Activated T-helper 1 cell treated with anti-CD3 and anti-CD28 coated beads, Interleukin-12 subunit alpha, Interleukin-12 subunit beta, Interleukin-2, Interleukin-4 antibody, amounts not matched to agents 30 ng/mL and 10 ng/mL and 1 ng/mL, durations not matched to agents 14 hours and 24 hours and 36 hours (primary cell): ENCODE data around the gene ST6GALNAC2. TPM values are rescaled to one million over a fixed set of nuclear protein-coding genes. Genes with fewer than 3 reads are reported as not detected.

ENCODE experiments used
- DNase-seq: peaks from one replicate; pipeline ENCODE4 v3.0.0; 2021; ENCODE audit warnings: low spot score
- H3K27ac Mint-ChIP-seq: one replicate; pipeline ENCODE4 v1.8.0; 2021; ENCODE audit warnings: mild to moderate bottlenecking, mixed read lengths
- H3K27me3 Mint-ChIP-seq: one replicate; pipeline ENCODE4 v1.8.0; 2022; ENCODE audit warnings: mild to moderate bottlenecking, moderate library complexity, mixed read lengths; ENCODE audit not compliant: insufficient read depth
- H3K36me3 Mint-ChIP-seq: one replicate; pipeline ENCODE4 v1.8.0; 2021; ENCODE audit warnings: low read depth, mixed read lengths
- H3K4me1 Mint-ChIP-seq: one replicate; pipeline ENCODE4 v1.8.0; 2021; ENCODE audit warnings: low read depth, mixed read lengths
- H3K4me3 Mint-ChIP-seq: one replicate; pipeline ENCODE4 v1.8.0; 2021; ENCODE audit warnings: mild to moderate bottlenecking, moderate library complexity, mixed read lengths
- H3K9me3 Mint-ChIP-seq: one replicate; pipeline ENCODE4 v1.8.0; 2021; ENCODE audit warnings: mixed read lengths
- intact Hi-C: fragments of 100-400 bp; cut with micrococcal nuclease; formaldehyde crosslinking; loops from one replicate; pipeline ENCODE4 v1.15.1; 2024
- total RNA-seq: library from RNA; stranded (reverse); gene quantifications from 2 replicates; pipeline ENCODE4 v1.2.3, GENCODE V29; 2022

Gene ST6GALNAC2
- total RNA-seq, 1 donor from 2014 or later, result not detected

DNA sequence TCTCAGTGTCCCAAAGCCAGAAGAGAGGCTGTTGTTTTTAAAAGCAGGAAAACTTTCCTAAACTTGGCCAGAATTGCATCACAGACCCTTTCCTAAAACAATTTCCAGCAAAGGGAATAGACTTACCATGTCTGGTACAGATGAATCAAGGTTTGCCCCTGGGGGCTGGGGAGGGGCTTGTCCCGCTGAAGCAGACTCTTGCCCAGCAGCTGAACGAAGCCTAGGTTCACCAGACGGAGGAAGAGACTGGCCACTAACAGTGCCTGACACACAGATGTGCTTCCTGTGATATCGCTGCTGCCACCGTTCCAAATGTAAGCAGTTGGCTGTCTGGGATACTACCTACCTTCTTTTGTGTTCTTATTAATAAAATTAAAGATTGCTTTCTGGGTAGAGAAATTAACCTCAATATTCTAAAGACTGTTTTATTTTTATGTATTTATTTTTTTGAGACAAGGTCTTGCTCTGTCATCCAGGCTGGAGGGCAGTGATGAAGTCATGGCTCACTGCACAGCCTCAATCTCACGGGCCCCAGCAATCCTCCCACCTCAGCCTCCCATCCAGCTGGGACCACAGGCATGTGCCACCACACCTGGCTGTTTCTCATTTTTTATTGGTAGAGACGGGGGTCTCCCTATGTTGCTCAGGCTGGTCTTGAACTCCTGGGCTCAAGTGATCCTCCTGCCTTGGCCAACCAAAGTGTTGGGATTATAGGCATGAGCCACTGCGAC, 32.3 kb downstream of the ST6GALNAC2 start:
- intact Hi-C loops, result no loop called here
- Mint-ChIP-seq H3K27me3 (peaks cover 2% of the 10 kb centered on the region), H3K4me3 (no peak overlapping the region), H3K27ac (no peak overlapping the region), H3K36me3 (peaks cover 19% of the 10 kb centered on the region), H3K9me3 (no peaks in the 10 kb centered on the region), H3K4me1 (peaks cover 22% of the 10 kb centered on the region)
- DNase-seq, result no peak

- Mint-ChIP-seq H3K27me3 (peaks cover 2% of the 10 kb centered on the region), H3K36me3 (peaks cover 7% of the 10 kb centered on the region), H3K9me3 (no peaks in the 10 kb centered on the region), H3K27ac (no peak overlapping the region), H3K4me1 (peaks cover 16% of the 10 kb centered on the region), H3K4me3 (no peak overlapping the region)
- intact Hi-C loops, result no loop called here
- DNase-seq, result no peak
Measured at GRCh38 chr17:76551685-76552084, 34.0 kb downstream of the ST6GALNAC2 start.

GRCh38 chr17:76550712-76551615, 34.7 kb downstream of the ST6GALNAC2 start:
- H3K36me3 Mint-ChIP-seq, result peaks cover 7% of the 10 kb centered on the region
- H3K9me3 Mint-ChIP-seq, result no peaks in the 10 kb centered on the region
- intact Hi-C loops, result no loop called here
- H3K27me3 Mint-ChIP-seq, result peaks cover 2% of the 10 kb centered on the region
- H3K4me1 Mint-ChIP-seq, result peaks cover 10% of the 10 kb centered on the region
- H3K27ac Mint-ChIP-seq, result peak overlapping the region; percentile 76
- peak overlapping the region; percentile 16 for H3K4me3 Mint-ChIP-seq
- DNase-seq, result no peak

DNA sequence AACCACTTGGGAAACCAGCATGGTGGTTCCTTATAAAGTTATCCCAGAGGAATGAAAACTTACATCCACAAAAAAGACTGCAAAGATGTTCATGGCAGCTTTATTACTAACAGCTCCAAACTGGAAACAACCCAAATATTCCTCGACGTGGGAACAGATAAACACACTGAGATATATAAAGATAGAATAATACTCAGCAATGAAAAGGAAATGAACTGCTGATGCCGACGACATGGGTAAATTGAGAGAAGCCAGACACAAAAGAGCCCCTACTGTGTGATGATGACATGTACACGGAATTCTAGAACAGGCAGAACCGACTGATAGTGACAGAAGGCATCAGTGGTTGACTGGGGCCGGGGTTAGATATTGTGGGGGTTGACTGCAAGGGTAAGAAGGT, 36.1 kb downstream of the ST6GALNAC2 start:
- H3K27ac Mint-ChIP-seq, result no peak overlapping the region
- H3K4me1 Mint-ChIP-seq, result peaks cover 5% of the 10 kb centered on the region
- H3K27me3 Mint-ChIP-seq, result peaks cover 2% of the 10 kb centered on the region
- H3K4me3 Mint-ChIP-seq, result no peak overlapping the region
- H3K36me3 Mint-ChIP-seq, result peaks cover 4% of the 10 kb centered on the region
- intact Hi-C loops, result no loop called here
- no peaks in the 10 kb centered on the region for H3K9me3 Mint-ChIP-seq
- no peak for DNase-seq

- intact Hi-C loops, result no loop called here
- H3K36me3 Mint-ChIP-seq, result peaks cover 3% of the 10 kb centered on the region
- no peak overlapping the region for H3K4me3 Mint-ChIP-seq
- H3K27me3 Mint-ChIP-seq, result peaks cover 3% of the 10 kb centered on the region
- H3K27ac Mint-ChIP-seq, result no peak overlapping the region
- H3K4me1 Mint-ChIP-seq, result peaks cover 5% of the 10 kb centered on the region
- H3K9me3 Mint-ChIP-seq, result no peaks in the 10 kb centered on the region
- no peak for DNase-seq
Measured at GRCh38 chr17:76549215-76549518, 36.5 kb downstream of the ST6GALNAC2 start.

- H3K36me3 Mint-ChIP-seq, result peaks cover 3% of the 10 kb centered on the region
- H3K9me3 Mint-ChIP-seq, result no peaks in the 10 kb centered on the region
- peaks cover 5% of the 10 kb centered on the region for H3K4me1 Mint-ChIP-seq
- peaks cover 8% of the 10 kb centered on the region for H3K27me3 Mint-ChIP-seq
- no peak overlapping the region for H3K4me3 Mint-ChIP-seq
- no peak overlapping the region for H3K27ac Mint-ChIP-seq
- intact Hi-C loops, result no loop called here
- DNase-seq, result no peak
Measured at GRCh38 chr17:76548378-76549214, 37.1 kb downstream of the ST6GALNAC2 start.

GRCh38 chr17:76547642-76548202, 37.9 kb downstream of the ST6GALNAC2 start:
- H3K27ac Mint-ChIP-seq, result no peak overlapping the region
- no peak overlapping the region for H3K4me3 Mint-ChIP-seq
- intact Hi-C loops, result loop anchor here (1.0 kb wide), 2 partner anchors 24 to 81 kb away; no protein-coding TSS in a partner anchor
- peaks cover 10% of the 10 kb centered on the region for H3K27me3 Mint-ChIP-seq
- no peak for DNase-seq
- peaks cover 5% of the 10 kb centered on the region for H3K4me1 Mint-ChIP-seq
- H3K9me3 Mint-ChIP-seq, result no peaks in the 10 kb centered on the region
- peaks cover 3% of the 10 kb centered on the region for H3K36me3 Mint-ChIP-seq

DNA sequence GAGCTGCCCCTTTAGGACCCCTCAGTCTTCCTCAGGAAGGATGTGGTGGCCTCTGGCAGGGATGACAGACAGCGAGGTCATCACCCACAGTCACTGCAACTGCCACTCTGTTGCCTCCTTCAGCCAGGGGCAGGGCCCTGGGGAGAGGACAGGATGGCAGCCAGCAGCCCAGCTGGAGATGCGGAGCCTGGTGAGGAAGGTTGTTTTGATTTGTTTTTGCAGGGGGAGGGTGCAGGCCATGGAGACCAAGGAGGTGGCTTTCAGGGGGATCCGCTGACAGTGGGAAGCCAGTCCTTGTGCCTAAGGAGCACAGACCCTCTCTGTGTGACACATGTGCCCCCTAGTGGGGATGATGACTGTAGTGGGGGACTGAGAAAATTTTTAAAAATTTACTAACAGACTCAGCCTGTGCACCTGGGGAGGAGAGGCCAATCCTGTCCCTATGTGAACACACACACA, 38.4 kb downstream of the ST6GALNAC2 start:
- intact Hi-C loops, result loop anchor here (1.0 kb wide), 2 partner anchors 24 to 81 kb away; no protein-coding TSS in a partner anchor
- DNase-seq, result peak; percentile 28
- Mint-ChIP-seq H3K27ac (no peak overlapping the region), H3K27me3 (peaks cover 11% of the 10 kb centered on the region), H3K36me3 (peaks cover 3% of the 10 kb centered on the region), H3K9me3 (no peaks in the 10 kb centered on the region), H3K4me3 (no peak overlapping the region), H3K4me1 (peaks cover 5% of the 10 kb centered on the region)

GRCh38 chr17:76546556-76547182, 39.0 kb downstream of the ST6GALNAC2 start:
- peaks cover 5% of the 10 kb centered on the region for H3K4me1 Mint-ChIP-seq
- no peak overlapping the region for H3K4me3 Mint-ChIP-seq
- H3K27me3 Mint-ChIP-seq, result peaks cover 11% of the 10 kb centered on the region
- no peaks in the 10 kb centered on the region for H3K9me3 Mint-ChIP-seq
- H3K27ac Mint-ChIP-seq, result no peak overlapping the region
- peaks cover 3% of the 10 kb centered on the region for H3K36me3 Mint-ChIP-seq
- no peak for DNase-seq
- intact Hi-C loops, result loop anchor here (1.0 kb wide), 2 partner anchors 23 to 80 kb away; no protein-coding TSS in a partner anchor

DNA sequence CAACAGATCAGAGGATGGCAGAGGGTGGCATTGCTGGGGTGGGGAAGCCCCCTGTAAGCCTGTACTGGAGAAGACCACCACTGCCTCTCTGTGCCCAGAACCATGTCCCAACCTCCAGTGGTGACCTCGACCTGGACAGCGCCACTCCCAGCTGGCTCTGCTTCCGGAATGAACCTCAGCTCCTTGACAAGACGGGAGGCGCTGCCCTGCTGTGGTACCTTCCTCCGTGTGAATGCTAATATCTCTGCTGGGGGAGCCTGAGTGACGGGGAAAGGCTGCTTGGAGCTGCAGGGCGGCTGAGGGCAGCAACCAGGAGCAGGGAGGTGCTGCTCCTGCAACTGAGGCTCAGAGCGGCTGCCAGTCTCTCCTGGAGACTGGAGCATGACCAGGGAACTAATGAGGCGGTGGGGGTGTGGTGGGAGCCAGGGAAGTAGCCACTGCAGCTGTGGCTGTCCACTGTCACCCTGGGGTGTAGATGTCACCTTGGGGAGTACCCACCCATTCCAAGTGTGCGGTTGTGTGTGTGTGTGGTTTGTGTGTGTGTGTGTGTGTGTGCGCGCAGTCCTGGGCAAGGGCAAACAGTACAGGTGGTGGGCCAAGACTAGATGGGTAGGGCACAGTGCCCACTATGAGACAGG, 39.6 kb downstream of the ST6GALNAC2 start:
- Mint-ChIP-seq H3K4me1 (peaks cover 4% of the 10 kb centered on the region), H3K9me3 (no peaks in the 10 kb centered on the region), H3K4me3 (no peak overlapping the region), H3K27me3 (peaks cover 11% of the 10 kb centered on the region), H3K27ac (no peak overlapping the region), H3K36me3 (peaks cover 3% of the 10 kb centered on the region)
- DNase-seq, result no peak
- intact Hi-C loops, result no loop called here

DNA sequence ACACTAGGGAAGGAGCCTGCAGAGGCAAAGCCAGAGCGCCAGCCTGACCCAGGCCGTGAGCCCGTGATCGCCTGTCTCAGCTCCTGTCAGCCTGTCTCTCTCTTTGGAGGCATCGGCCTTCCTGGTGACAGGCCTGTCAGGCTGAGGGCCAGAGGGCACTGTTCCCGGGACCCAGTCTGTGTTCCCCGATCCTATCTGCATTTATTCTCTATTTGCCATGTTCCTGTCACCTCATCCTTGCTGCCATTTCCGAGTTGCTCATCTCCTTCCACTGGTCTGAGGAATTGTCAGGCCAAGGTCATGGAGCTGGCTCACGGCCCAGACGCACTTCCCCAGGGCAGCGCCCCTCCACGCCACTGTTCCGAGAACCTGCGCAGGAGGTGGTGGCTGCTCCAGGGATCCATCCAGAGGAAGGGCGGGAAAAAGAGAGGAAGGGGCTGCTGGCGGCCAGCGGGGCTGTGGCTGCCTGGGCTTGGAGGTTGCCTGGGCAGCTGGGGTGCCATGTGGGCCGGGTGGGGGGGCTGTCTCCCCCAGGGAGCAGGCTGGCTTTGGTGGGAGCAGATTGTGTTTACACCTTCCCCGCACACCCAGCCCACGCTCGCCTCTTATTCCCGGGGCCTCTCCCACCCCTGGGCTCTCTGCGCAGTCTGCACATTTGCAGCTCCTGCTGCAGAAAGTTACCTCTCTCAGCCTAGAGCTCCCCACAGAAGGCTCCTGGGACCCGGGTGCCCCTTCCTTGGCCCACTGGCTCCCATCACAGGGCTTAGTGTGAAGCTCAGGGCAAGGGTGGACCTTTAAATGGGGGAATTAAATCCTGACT, 40.9 kb downstream of the ST6GALNAC2 start:
- no peak for DNase-seq
- intact Hi-C loops, result no loop called here
- H3K4me1 Mint-ChIP-seq, result no peaks in the 10 kb centered on the region
- H3K36me3 Mint-ChIP-seq, result no peaks in the 10 kb centered on the region
- no peak overlapping the region for H3K27ac Mint-ChIP-seq
- no peak overlapping the region for H3K4me3 Mint-ChIP-seq
- H3K9me3 Mint-ChIP-seq, result no peaks in the 10 kb centered on the region
- H3K27me3 Mint-ChIP-seq, result peaks cover 11% of the 10 kb centered on the region
